HG02970 (cell line): ENCODE data around the gene PCCA.
"Not testable (repeated sequence)": the region's sequence is repeated elsewhere in the genome, so short reads cannot be mapped to it uniquely, and the experiment has no call there.

Experiments used
- ATAC-seq: cut with Tn5 transposase; IDR thresholded peaks from one replicate; pipeline ENCODE4 v1.9.1; 2021; ENCODE audit warnings: mild to moderate bottlenecking, moderate library complexity, moderate number of reproducible peaks; ENCODE audit not compliant: unreplicated experiment, low FRiP score

Gene PCCA

GRCh38 chr13:100230769-100231149, 141.9 kb downstream of the PCCA start:
- no peak for ATAC-seq

DNA sequence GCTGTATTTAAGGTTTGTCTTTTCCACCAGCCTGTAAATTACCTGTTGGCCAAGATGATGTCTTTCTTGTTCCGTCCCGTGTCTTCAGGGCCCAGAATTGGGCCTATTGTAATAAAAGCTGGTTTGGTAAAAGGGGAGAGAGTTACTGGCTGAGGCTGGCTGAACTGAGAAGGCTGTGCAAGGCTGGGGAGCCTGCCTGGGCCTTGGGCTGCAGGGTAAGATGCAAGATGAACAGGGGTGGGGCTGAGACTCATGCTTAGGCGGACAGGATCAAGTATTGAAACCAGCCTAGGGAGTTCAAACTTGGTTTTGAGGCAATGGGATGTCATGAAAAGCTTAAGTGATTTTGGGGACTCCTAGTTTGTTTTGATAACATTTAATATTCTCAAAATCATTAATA, 142.3 kb downstream of the PCCA start:
- no peak for ATAC-seq

GRCh38 chr13:100234006-100234405, 145.1 kb downstream of the PCCA start:
- no peak for ATAC-seq

- ATAC-seq: no peak
These were observed 145.7 kb downstream of the PCCA start for GRCh38 chr13:100234524-100235136.

GRCh38 chr13:100235311-100235901, 146.5 kb downstream of the PCCA start:
- no peak for ATAC-seq

DNA sequence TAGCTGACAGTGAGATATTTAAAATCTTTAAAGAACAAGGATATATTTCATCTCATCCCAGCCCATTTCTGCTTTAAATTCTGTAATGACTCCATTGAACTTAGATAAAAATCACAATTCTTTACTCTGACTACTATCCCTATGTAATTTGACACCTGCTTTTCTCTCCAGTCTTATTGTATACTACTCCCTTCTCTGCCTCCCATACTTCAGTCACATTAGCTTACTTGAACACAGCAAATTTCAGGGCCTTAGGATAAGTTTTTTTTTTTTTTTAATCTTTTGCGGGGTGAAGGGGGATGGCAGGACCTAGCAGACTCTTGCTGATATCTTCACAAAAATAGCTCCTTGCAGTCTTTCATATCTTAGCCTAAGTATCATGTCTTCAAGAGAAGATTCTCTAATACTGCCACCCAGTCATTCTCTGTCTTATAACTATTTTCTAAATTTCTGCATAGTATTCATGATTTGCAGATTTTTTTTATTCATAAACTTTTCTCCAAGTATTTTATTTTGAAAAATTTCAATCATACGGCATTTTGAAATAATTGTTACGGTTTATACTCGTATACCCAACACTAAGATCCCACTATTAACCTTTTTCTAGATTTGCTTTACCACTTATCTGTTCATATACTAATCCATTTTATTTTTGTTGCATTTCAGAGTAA, 151.4 kb downstream of the PCCA start:
- no peak for ATAC-seq

GRCh38 chr13:100244431-100244830, 155.5 kb downstream of the PCCA start:
- no peak for ATAC-seq

DNA sequence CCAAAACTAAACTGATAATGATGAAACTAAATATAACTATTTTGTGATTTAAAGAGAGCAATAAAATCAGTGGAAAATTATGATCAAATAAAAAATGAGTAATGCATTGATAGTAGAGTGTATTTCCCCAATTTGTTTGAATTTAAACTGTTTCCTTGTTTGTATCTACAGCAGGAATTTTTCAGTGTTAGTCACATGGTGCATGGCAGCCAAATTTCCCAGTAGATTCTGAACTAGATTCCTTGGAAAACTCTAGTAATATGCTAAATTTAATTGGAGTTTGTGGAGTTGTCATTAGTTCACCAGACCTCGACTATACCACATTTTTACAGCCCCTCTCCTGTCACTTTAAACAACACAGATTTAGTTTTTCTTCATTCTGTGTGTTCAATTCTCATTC, 156.2 kb downstream of the PCCA start:
- ATAC-seq: no peak

DNA sequence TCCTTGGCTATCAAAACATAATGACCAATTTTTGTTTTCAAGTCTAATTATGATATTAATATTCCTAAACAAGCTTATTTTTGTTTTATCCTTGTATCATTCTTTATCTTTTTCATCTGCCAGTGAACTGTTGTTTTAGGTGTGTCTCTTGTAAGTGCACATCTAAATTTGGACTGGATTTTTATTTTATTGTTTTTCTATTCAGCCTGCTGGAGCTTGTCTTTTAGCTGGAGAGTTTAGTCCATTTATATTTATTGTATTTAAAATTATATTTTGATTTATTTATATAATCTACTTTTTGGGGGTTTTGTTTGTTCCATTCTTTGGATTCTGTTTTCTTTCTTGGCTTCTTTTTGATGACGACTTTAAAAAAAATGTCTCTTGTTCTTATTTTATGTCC, 159.0 kb downstream of the PCCA start:
- no peak for ATAC-seq

DNA sequence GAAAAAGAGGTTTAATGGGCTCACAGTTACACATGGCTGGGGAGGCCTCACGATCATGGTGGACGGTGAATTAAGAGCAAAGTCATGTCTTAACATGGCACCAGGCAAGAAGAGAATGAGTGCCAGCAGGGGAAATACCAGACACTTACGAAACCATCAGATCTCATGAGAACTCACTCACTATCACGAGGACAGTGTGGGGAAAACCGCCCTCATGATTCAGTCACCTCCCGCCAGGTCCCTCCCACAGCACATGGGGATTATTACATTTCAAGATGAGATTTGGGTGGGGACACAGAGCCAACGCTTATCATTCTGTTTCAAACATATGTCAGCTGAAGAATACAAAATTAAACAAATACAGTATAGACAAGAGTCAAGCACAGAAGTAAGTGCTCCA, 165.1 kb downstream of the PCCA start:
- no peak for ATAC-seq

DNA sequence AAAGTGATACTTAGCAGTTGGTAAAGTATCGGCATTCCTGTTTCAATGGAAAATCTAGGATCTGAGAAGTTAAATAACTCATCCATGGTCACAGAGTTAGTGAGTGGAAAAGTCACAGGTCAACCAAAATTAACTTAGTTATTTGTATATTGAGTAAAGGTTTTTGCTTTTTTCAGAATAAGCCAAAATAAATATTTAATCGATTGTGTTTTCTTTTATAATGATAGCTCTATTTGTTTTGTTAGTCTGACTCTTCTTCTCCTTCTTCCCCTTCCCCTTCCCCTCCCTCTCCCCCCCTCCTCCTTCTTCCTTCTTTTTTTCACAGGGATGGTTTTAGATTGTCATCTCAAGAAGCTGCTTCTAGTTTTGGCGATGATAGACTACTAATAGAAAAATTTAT, 173.5 kb downstream of the PCCA start:
- ATAC-seq: no peak

DNA sequence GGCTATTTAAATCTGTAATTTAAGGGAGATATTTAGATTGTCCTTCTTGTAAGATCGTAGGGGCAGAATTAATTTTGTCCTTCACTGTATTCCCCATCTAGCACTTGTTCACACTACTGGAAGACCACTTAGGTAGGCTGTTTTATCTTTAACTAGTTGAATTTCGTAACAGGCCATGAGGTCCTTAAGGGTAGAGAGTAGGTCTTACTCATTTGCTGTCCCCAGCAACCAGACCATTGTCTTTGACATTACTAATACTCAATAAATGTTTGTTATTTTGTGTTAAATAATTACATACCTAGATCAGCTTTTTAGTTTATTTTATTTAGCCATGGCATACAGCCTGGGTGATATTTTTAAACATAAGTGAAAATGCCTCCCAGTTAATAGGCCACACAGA, 177.1 kb downstream of the PCCA start:
- ATAC-seq: no peak

DNA sequence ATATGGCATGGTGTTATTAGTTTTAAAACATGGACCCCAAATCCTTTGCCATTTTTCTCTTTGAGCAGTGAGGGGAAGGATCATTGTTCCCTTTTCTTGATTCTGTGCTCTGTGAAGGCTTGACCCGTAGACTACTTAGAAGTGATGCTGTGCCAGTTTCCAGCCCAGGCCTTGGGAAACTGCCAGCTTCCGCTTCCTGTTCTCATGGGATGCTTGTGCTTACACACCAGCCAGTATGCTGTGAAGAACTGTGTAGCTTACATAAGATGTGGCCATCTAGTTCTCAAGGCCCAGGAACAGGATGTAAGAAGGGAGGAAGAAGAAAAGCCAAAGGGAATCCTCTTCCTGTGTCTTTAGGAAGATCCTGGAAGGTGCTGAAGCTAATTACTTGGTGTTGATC, 180.9 kb downstream of the PCCA start:
- no peak for ATAC-seq

DNA sequence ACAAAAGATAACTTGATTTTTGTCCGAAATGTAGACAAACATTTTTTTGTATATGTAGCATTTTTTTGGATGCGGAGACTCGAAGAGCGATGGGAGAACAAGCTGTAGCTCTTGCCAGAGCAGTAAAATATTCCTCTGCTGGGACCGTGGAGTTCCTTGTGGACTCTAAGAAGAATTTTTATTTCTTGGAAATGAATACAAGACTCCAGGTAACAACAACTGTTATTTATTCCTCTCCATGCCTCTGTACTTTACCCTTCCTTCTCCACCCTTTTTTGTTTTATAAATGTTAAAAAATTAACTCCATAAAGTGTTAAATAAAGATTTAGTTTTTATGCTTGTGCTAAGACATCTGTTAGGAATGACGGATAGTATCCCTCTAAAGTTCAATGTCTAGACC, 184.2 kb downstream of the PCCA start:
- no peak for ATAC-seq

DNA sequence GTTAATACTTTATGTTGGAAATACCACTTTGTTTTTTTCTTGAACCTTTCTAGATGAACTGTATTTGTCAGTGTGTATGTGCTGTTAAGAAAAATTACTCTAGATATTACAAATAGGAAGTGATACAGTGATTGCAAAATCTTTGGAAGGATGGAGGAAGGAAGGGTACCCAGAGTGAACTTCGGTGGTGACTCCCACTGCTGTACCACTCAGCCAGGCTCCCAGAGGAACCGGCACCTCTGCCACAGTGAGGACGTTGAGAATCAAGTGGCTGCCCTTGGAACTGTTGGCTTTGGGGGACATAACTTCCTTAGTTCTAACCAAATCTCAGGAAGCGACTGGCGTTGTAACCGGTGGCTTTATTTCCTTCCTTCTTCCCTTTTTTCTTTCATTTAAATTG, 184.7 kb downstream of the PCCA start:
- ATAC-seq: no peak

- ATAC-seq: no peak
These were observed 186.1 kb downstream of the PCCA start for GRCh38 chr13:100274942-100275506.

DNA sequence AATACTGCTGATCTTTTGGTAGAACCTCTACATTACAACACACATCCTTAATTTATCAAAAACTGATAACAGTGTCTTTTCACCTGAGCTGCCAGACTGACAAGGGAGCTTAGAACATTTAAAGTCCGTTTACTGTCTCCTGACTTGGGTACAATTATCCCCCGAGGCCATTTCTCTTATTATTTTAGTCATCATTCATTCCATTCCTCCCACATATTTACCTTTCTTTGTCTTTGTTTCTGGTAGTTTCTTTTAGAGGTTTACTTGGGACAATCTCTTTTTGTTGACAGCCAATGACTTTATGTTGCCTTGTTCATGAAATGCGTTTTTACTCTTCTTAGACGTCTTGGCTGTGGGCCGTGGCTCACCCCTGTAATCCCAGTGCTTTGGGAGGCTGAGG, 186.9 kb downstream of the PCCA start:
- ATAC-seq: no peak

- ATAC-seq: no peak
These were observed 191.8 kb downstream of the PCCA start for GRCh38 chr13:100280681-100281080.

- not testable (repeated sequence) for ATAC-seq
These were observed 193.4 kb downstream of the PCCA start for GRCh38 chr13:100282306-100282705.

GRCh38 chr13:100290165-100290801, 201.4 kb downstream of the PCCA start:
- ATAC-seq: no peak

DNA sequence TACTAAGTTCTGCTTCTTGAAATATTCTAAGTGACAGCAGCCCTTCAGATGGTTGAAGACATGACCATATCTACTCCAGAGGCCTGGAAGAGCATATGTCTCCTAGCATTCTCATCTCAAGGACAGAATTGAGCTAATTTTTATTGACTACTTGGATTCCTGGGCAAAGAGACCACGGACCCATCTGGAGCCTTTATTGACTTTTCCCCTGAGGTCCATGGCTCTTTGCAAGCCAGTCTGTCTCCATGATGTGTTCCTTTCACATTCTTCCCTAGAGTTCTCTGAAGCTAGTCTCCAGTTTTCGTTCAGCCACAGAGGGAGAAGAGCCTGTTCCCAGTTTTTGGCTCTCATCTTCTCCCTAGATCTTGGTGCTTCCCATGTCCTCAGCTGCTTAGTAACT, 202.7 kb downstream of the PCCA start:
- ATAC-seq: no peak
